Transverse colon (tissue), 3 donors: ENCODE data around the gene CD2BP2.

Experiments
- CTCF ChIP-seq, 5 experiments: fragments of 200-600 bp in 3 of 5; fragments of 450-650 bp in 2 of 5; sonication (generic) in 3 of 5; IDR thresholded peaks; 1 replicate in 2 of 5; 2 replicates in 3 of 5; pipeline ENCODE4 v1.5.1; 2016 to 2017; ENCODE audit warnings: antibody characterized with exemption in 5 of 5, inconsistent platforms in 3 of 5, mild to moderate bottlenecking in 2 of 5, moderate library complexity in 1 of 5
- POLR2A ChIP-seq: fragments of 450-650 bp; IDR thresholded peaks from one replicate; pipeline ENCODE4 v1.6.1; 2016; ENCODE audit warnings: antibody characterized with exemption, mild to moderate bottlenecking, moderate library complexity

GRCh38 chr16:30375864-30376263 lies 20.8 kb upstream of the CD2BP2 start:
- TF ChIP-seq CTCF (IDR thresholded peaks at IDR 0.05) (no peak), POLR2A (no peak)
